Measurements from ENCODE around the gene TAF1A. TPM values are rescaled to one million over a fixed set of nuclear protein-coding genes. Genes with fewer than 3 reads are reported as not detected.

The TAF1A gene
- total and polyA plus RNA-seq, 7 experiments from 2014 or later: 6.5 to 17.9 (median 8.0) TPM

DNA sequence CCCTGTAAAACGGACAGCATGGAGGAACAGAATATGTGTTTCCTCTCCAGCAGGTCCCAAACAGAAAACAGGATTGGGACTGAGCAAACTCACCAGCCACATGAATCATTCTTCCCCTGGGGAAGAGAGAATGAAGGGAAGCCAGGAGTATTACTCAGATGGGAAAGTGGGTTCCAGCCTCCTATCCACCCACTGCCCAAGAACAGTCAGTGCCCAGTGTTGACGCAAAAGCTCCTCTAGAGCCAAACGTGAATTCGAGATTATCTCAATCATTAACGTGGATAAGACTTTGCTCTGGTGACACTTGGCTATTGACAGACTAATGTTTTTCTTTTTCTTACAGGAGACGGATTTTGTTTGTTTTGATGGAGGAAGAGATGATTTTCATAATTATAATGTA, 37.5 kb upstream of the TAF1A start:
- H3K9me3 Mint-ChIP-seq: no peaks in the 10 kb centered on the region
- Histone ChIP-seq H3K27me3 (ENCODE audit: control insufficient read depth in 2 of 2, insufficient read depth in 2 of 2, low read length in 2 of 2) (no peaks in the 10 kb centered on the region), H3K4me3 (ENCODE audit: low read length) (no peak overlapping the region), H3K4me1 (ENCODE audit: control insufficient read depth in 2 of 2, insufficient read depth in 2 of 2, low read length in 2 of 2) (no peaks in the 10 kb centered on the region), H3K27ac (ENCODE audit: low read depth, low read length) (no peak overlapping the region), H3K36me3 (ENCODE audit: control insufficient read depth in 2 of 3, insufficient read depth in 3 of 3, low read length in 3 of 3) (peaks cover 4 to 71% (median 8%) of the 10 kb centered on the region in 3 experiments), H3K9me3 (ENCODE audit: control insufficient read depth in 2 of 3, low read length in 3 of 3) (no peaks in the 10 kb centered on the region)
- ChIA-PET CTCF (no interaction called here), POLR2A (interaction anchor here (1.5 kb wide), 1 partner anchor 17 kb away, joined by 5 read pairs; no protein-coding TSS in a partner anchor)
- H3K27me3 Mint-ChIP-seq: no peaks in the 10 kb centered on the region
- H3K4me1 Mint-ChIP-seq: peaks cover 0 to 15% (median 4%) of the 10 kb centered on the region in 7 donors
- DNase-seq: no peak
- no peak overlapping the region for H3K4me3 Mint-ChIP-seq
- H3K27ac Mint-ChIP-seq: peak overlapping the region in 1 of 9 donors; percentile 69
- intact Hi-C loops (cut with micrococcal nuclease): no loop called here
- H3K36me3 Mint-ChIP-seq: peaks cover 28 to 60% (median 36%) of the 10 kb centered on the region in 5 donors
- ATAC-seq: no peak

DNA sequence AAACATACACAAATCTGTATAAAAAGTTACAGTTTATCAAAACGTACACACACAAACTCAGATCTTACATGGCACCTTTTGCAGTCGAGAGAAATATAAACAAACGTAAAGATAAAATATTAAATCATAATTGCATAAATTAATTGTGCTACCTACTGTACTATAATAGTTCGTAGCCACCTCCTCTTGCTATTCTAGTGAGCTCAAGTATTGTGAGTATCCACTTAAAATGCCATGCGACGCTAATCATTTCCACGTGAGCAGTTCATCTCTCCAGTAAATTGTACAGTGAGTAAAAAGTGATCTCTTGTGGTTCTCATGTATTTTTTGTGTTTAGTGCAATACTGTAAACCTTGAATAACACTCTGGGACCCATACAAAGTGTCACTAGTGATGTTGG, 34.5 kb upstream of the TAF1A start:
- H3K36me3 Mint-ChIP-seq: peaks cover 21 to 54% (median 37%) of the 10 kb centered on the region in 5 donors
- CTCF ChIA-PET: interaction anchor here (0.9 kb wide), 1 partner anchor 169 kb away, joined by 3 read pairs; no protein-coding TSS in a partner anchor
- intact Hi-C loops (cut with micrococcal nuclease): no loop called here

GRCh38 chr1:222623458-222623857, 33.7 kb upstream of the TAF1A start:
- Histone ChIP-seq H3K4me1 (ENCODE audit: control insufficient read depth in 2 of 2, insufficient read depth in 2 of 2, low read length in 2 of 2) (peaks cover 11 to 16% of the 10 kb centered on the region in 2 donors), H3K27ac (ENCODE audit: low read depth, low read length) (no peak overlapping the region), H3K9me3 (ENCODE audit: control insufficient read depth in 2 of 3, low read length in 3 of 3) (no peaks in the 10 kb centered on the region), H3K4me3 (ENCODE audit: low read length) (no peak overlapping the region), H3K27me3 (ENCODE audit: control insufficient read depth in 2 of 2, insufficient read depth in 2 of 2, low read length in 2 of 2) (no peaks in the 10 kb centered on the region), H3K36me3 (ENCODE audit: control insufficient read depth in 2 of 3, insufficient read depth in 3 of 3, low read length in 3 of 3) (peaks cover 4 to 45% (median 8%) of the 10 kb centered on the region in 3 experiments)
- H3K9me3 Mint-ChIP-seq: peaks cover 0 to under 1% (median 0%) of the 10 kb centered on the region in 11 donors
- ChIA-PET CTCF (no interaction called here), POLR2A (interaction anchor here (0.6 to 1.6 kb wide), 2 partner anchors 20 to 34 kb away, joined by 3 read pairs; no protein-coding TSS in a partner anchor)
- H3K4me1 Mint-ChIP-seq: peaks cover 15 to 32% (median 28%) of the 10 kb centered on the region in 7 donors
- intact Hi-C loops (cut with micrococcal nuclease): no loop called here
- ATAC-seq: no peak
- H3K27ac Mint-ChIP-seq: peak overlapping the region in 1 of 9 donors; percentile 42
- H3K27me3 Mint-ChIP-seq: peaks cover 0 to 6% (median 0%) of the 10 kb centered on the region in 5 donors
- H3K36me3 Mint-ChIP-seq: peaks cover 17 to 46% (median 29%) of the 10 kb centered on the region in 5 donors
- no peak for DNase-seq
- H3K4me3 Mint-ChIP-seq: no peak overlapping the region

More for the DNA sequence above, 34.5 kb upstream of the TAF1A start:
- H3K27ac Mint-ChIP-seq: no peak overlapping the region
- H3K36me3 ChIP-seq (ENCODE audit: control insufficient read depth in 2 of 3, insufficient read depth in 3 of 3, low read length in 3 of 3): peaks cover 4 to 53% (median 8%) of the 10 kb centered on the region in 3 experiments
- no peak overlapping the region for H3K4me3 Mint-ChIP-seq
- H3K4me1 ChIP-seq (ENCODE audit: control insufficient read depth in 2 of 2, insufficient read depth in 2 of 2, low read length in 2 of 2): peaks cover 4 to 9% of the 10 kb centered on the region in 2 donors
- H3K27me3 Mint-ChIP-seq: no peaks in the 10 kb centered on the region
- POLR2A ChIA-PET: no interaction called here
- no peak overlapping the region for H3K27ac ChIP-seq (ENCODE audit: low read depth, low read length)
- DNase-seq (no peak), ATAC-seq (no peak)
- H3K9me3 ChIP-seq (ENCODE audit: control insufficient read depth in 2 of 3, low read length in 3 of 3): no peaks in the 10 kb centered on the region
- H3K4me3 ChIP-seq (ENCODE audit: low read length): no peak overlapping the region
- H3K9me3 Mint-ChIP-seq: no peaks in the 10 kb centered on the region
- no peaks in the 10 kb centered on the region for H3K27me3 ChIP-seq (ENCODE audit: control insufficient read depth in 2 of 2, insufficient read depth in 2 of 2, low read length in 2 of 2)
- H3K4me1 Mint-ChIP-seq: peaks cover 15 to 31% (median 21%) of the 10 kb centered on the region in 7 donors

- Mint-ChIP-seq H3K27ac (peak overlapping the region in 1 of 9 donors; percentile 42), H3K9me3 (peaks cover 0 to 2% (median 0%) of the 10 kb centered on the region in 11 donors), H3K27me3 (peaks cover 0 to 6% (median 0%) of the 10 kb centered on the region in 5 donors), H3K36me3 (peaks cover 12 to 39% (median 22%) of the 10 kb centered on the region in 5 donors), H3K4me3 (no peak overlapping the region), H3K4me1 (peaks cover 13 to 32% (median 28%) of the 10 kb centered on the region in 7 donors)
- no peak for DNase-seq
- no peak for ATAC-seq
- H3K4me1 ChIP-seq (ENCODE audit: control insufficient read depth in 2 of 2, insufficient read depth in 2 of 2, low read length in 2 of 2): peaks cover 11 to 16% of the 10 kb centered on the region in 2 donors
- no peak overlapping the region for H3K27ac ChIP-seq (ENCODE audit: low read depth, low read length)
- intact Hi-C loops (cut with micrococcal nuclease): no loop called here
- peaks cover 4 to 38% (median 8%) of the 10 kb centered on the region in 3 experiments for H3K36me3 ChIP-seq (ENCODE audit: control insufficient read depth in 2 of 3, insufficient read depth in 3 of 3, low read length in 3 of 3)
- no peaks in the 10 kb centered on the region for H3K9me3 ChIP-seq (ENCODE audit: control insufficient read depth in 2 of 3, low read length in 3 of 3)
- ChIA-PET POLR2A (interaction anchor here (0.6 to 1.6 kb wide), 2 partner anchors 20 to 34 kb away, joined by 3 read pairs; no protein-coding TSS in a partner anchor), CTCF (no interaction called here)
- no peak overlapping the region for H3K4me3 ChIP-seq (ENCODE audit: low read length)
- H3K27me3 ChIP-seq (ENCODE audit: control insufficient read depth in 2 of 2, insufficient read depth in 2 of 2, low read length in 2 of 2): no peaks in the 10 kb centered on the region
Measured at GRCh38 chr1:222622765-222623164, 33.0 kb upstream of the TAF1A start.

DNA sequence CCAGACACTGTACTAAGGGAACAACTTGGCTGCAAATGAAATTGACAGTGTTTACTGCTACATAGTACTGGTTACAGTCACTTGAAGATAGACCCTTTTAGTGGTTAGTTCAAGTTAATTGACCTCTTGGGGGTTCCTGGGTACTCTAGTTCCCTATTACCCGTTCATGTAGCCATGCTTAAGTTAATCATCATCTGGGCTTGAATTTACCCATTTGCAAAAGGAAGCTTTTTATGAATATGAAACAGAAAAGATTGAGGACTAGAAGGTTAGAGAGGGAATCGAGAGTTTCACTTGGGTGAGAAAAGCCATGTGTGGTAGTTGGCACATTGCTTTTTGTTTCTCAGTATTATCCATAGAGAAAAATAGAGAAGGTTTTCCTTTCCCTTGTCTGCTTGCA, 30.8 kb upstream of the TAF1A start:
- CTCF ChIA-PET: interaction anchor here (0.7 to 1.7 kb wide), 3 partner anchors 14 to 24 kb away, joined by 3 to 12 read pairs (median 3); no protein-coding TSS in a partner anchor
- Mint-ChIP-seq H3K9me3 (peaks cover 0 to 2% (median 0%) of the 10 kb centered on the region in 11 donors), H3K36me3 (peaks cover 5 to 23% (median 14%) of the 10 kb centered on the region in 5 donors), H3K4me3 (peak overlapping the region in 2 of 10 donors; percentile 91 to 93), H3K4me1 (peaks cover 15 to 39% (median 35%) of the 10 kb centered on the region in 7 donors), H3K27ac (peak overlapping the region in 2 of 9 donors; percentile 8 to 28), H3K27me3 (peaks cover 0 to 24% (median 0%) of the 10 kb centered on the region in 5 donors)
- no peak overlapping the region for H3K27ac ChIP-seq (ENCODE audit: low read depth, low read length)
- H3K4me1 ChIP-seq (ENCODE audit: control insufficient read depth in 2 of 2, insufficient read depth in 2 of 2, low read length in 2 of 2): peaks cover 18 to 22% of the 10 kb centered on the region in 2 donors
- H3K27me3 ChIP-seq (ENCODE audit: control insufficient read depth in 2 of 2, insufficient read depth in 2 of 2, low read length in 2 of 2): no peaks in the 10 kb centered on the region
- intact Hi-C loops (cut with micrococcal nuclease): no loop called here
- ATAC-seq: no peak
- no peaks in the 10 kb centered on the region for H3K9me3 ChIP-seq (ENCODE audit: control insufficient read depth in 2 of 3, low read length in 3 of 3)
- H3K36me3 ChIP-seq (ENCODE audit: control insufficient read depth in 2 of 3, insufficient read depth in 3 of 3, low read length in 3 of 3): peaks cover 0 to 17% (median 4%) of the 10 kb centered on the region in 3 experiments
- POLR2A ChIA-PET: interaction anchor here (1.0 to 4.7 kb wide), 4 partner anchors 23 to 92 kb away, joined by 3 to 29 read pairs (median 4); no protein-coding TSS in a partner anchor
- H3K4me3 ChIP-seq (ENCODE audit: low read length): no peak overlapping the region
- DNase-seq: no peak

DNA sequence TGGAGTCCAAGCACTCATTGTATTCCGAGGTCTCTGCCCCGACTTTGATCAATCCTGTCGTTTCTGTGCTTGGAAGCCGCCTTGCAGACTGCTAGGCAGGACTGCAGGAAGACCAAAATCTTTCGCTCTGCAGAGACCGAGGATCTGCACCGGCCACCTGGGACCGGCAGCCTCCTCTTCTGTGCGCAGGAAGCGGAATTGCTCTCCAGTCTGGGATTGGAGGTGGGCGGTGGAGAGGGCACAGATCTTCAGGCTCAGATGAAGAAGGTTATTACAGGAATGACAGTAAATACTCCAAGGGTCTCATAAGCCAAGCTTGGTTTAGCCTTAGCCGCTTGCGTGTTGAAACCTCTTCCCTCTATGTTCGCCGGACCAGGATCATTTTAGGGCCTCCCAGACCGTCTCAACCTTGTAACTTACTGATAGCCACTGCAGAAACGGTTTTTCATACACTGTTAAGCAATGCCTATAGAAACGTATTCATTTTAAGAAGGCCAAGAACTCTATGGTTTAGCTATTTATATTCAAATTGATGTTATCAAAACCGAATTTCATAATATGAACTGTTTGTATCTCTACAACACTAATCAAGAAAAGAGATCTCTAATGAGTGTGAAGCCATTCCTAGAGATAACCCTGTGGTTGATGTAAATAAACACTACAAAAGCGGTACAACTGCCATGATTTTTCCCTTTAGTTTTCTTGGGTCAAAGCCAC, 29.3 kb upstream of the TAF1A start:
- CTCF ChIA-PET: interaction anchor here (0.6 to 1.7 kb wide), 3 partner anchors 15 to 93 kb away, joined by 3 to 12 read pairs (median 3); partner anchors contain the start of genes AIDA and BROX
- peak overlapping the region; percentile 86 to 93 (median 92) for H3K4me3 Mint-ChIP-seq
- DNase-seq (peak in 3 of 9 donors; percentile 7 to 25 (median 15)), ATAC-seq (no peak)
- H3K36me3 Mint-ChIP-seq: peaks cover 4 to 23% (median 10%) of the 10 kb centered on the region in 5 donors
- intact Hi-C loops (cut with micrococcal nuclease): loop anchor here (1.0 to 10.0 kb wide), 7 partner anchors 15 to 1226 kb away; partner anchors contain the start of genes DISP1 (in 1 of the 2), DUSP10 (in 1 of the 2), SUSD4 (in 1 of the 2) and TLR5 (in 1 of the 2)
- H3K9me3 Mint-ChIP-seq: peaks cover 0 to 2% (median 0%) of the 10 kb centered on the region in 11 donors
- H3K27me3 ChIP-seq (ENCODE audit: control insufficient read depth in 2 of 2, insufficient read depth in 2 of 2, low read length in 2 of 2): no peaks in the 10 kb centered on the region
- H3K27me3 Mint-ChIP-seq: peaks cover 0 to 36% (median 12%) of the 10 kb centered on the region in 5 donors
- no peaks in the 10 kb centered on the region for H3K9me3 ChIP-seq (ENCODE audit: control insufficient read depth in 2 of 3, low read length in 3 of 3)
- peak overlapping the region; percentile 94 for H3K27ac ChIP-seq (ENCODE audit: low read depth, low read length)
- peak overlapping the region; percentile 25 to 95 (median 82) for H3K27ac Mint-ChIP-seq
- peak overlapping the region; percentile 69 for H3K4me3 ChIP-seq (ENCODE audit: low read length)
- POLR2A ChIA-PET: interaction anchor here (0.6 to 4.7 kb wide), 7 partner anchors 9 to 95 kb away, joined by 3 to 29 read pairs (median 4); partner anchors contain the start of gene TAF1A
- peaks cover 18 to 22% of the 10 kb centered on the region in 2 donors for H3K4me1 ChIP-seq (ENCODE audit: control insufficient read depth in 2 of 2, insufficient read depth in 2 of 2, low read length in 2 of 2)
- peaks cover 0 to 8% (median 0%) of the 10 kb centered on the region in 3 experiments for H3K36me3 ChIP-seq (ENCODE audit: control insufficient read depth in 2 of 3, insufficient read depth in 3 of 3, low read length in 3 of 3)
- peaks cover 14 to 39% (median 35%) of the 10 kb centered on the region in 7 donors for H3K4me1 Mint-ChIP-seq

All from naive thymus-derived CD4-positive, alpha-beta T cell (primary cell).